ENCODE results near the gene LTB4R2.
"Not testable (repeated sequence)": the region's sequence is repeated elsewhere in the genome, so short reads cannot be mapped to it uniquely, and the experiment has no call there.

DNA sequence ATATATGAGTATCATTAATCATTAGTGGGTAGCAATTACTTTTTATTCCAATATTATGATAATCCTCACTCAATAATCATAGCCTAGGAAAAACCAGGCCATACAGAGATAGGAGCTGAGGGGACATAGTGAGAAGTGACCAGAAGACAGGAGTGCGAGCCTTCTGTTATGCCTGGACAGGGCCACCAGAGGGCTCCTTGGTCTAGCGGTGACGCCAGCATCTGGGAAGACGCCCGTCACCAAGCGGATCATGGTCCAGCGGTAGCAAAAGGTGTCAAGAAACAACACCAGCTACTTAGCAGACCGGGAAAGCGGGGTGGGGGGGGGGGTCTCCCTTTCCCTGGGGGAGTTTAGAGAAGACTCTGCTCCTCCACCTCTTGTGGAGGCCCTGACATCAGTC, 18.0 kb downstream of the LTB4R2 start:
- not testable (repeated sequence) for TF ChIP-seq POLR2A (IDR thresholded peaks at IDR 0.05)
- TF ChIP-seq, protein P1, sequence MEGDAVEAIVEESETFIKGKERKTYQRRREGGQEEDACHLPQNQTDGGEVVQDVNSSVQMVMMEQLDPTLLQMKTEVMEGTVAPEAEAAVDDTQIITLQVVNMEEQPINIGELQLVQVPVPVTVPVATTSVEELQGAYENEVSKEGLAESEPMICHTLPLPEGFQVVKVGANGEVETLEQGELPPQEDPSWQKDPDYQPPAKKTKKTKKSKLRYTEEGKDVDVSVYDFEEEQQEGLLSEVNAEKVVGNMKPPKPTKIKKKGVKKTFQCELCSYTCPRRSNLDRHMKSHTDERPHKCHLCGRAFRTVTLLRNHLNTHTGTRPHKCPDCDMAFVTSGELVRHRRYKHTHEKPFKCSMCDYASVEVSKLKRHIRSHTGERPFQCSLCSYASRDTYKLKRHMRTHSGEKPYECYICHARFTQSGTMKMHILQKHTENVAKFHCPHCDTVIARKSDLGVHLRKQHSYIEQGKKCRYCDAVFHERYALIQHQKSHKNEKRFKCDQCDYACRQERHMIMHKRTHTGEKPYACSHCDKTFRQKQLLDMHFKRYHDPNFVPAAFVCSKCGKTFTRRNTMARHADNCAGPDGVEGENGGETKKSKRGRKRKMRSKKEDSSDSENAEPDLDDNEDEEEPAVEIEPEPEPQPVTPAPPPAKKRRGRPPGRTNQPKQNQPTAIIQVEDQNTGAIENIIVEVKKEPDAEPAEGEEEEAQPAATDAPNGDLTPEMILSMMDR (IDR thresholded peaks at IDR 0.05): peak; percentile 20 to 86 (median 66)
